ENCODE results near the gene FOXC1.

The FOXC1 gene

GRCh38 chr6:1624851-1625781 lies 15.4 kb downstream of the FOXC1 start:
- peak; percentile 18 for DNase-seq

- no peak for DNase-seq
These were observed 16.2 kb downstream of the FOXC1 start for GRCh38 chr6:1625794-1626435.

- DNase-seq, result no peak
These were observed 16.8 kb downstream of the FOXC1 start for GRCh38 chr6:1626481-1626880.

GRCh38 chr6:1627827-1628560 lies 18.3 kb downstream of the FOXC1 start:
- no peak for DNase-seq

- no peak for DNase-seq
These were observed 19.6 kb downstream of the FOXC1 start for GRCh38 chr6:1629316-1629715.

- DNase-seq, result no peak
These were observed 20.6 kb downstream of the FOXC1 start for GRCh38 chr6:1630212-1630770.

GRCh38 chr6:1630771-1631217 lies 21.1 kb downstream of the FOXC1 start:
- no peak for DNase-seq

- DNase-seq, result no peak
These were observed 21.5 kb downstream of the FOXC1 start for GRCh38 chr6:1631251-1631650.

- no peak for DNase-seq
These were observed 23.8 kb downstream of the FOXC1 start for GRCh38 chr6:1633366-1634021.

- DNase-seq, result no peak
These were observed 24.4 kb downstream of the FOXC1 start for GRCh38 chr6:1634081-1634480.

GRCh38 chr6:1635305-1636010 lies 25.7 kb downstream of the FOXC1 start:
- no peak for DNase-seq

GRCh38 chr6:1636272-1636825 lies 26.6 kb downstream of the FOXC1 start:
- no peak for DNase-seq

GRCh38 chr6:1636971-1637871 lies 27.5 kb downstream of the FOXC1 start:
- DNase-seq, result no peak

GRCh38 chr6:1639430-1639829 lies 29.7 kb downstream of the FOXC1 start:
- no peak for DNase-seq

- DNase-seq, result no peak
These were observed 30.8 kb downstream of the FOXC1 start for GRCh38 chr6:1640476-1640875.

- DNase-seq, result no peak
These were observed 31.7 kb downstream of the FOXC1 start for GRCh38 chr6:1641343-1641885.

GRCh38 chr6:1643111-1643510 lies 33.4 kb downstream of the FOXC1 start:
- DNase-seq, result no peak

- DNase-seq, result no peak
These were observed 34.2 kb downstream of the FOXC1 start for GRCh38 chr6:1643830-1644445.

GRCh38 chr6:1644516-1645060 lies 34.9 kb downstream of the FOXC1 start:
- DNase-seq, result no peak
